Amniotic stem cell (primary cell): ENCODE data around the gene IL23R.

Experiments used
- DNase-seq: peaks from one replicate; lab custom pipeline; 2025; lab: John Stamatoyannopoulos, UW

IL23R gene

DNA sequence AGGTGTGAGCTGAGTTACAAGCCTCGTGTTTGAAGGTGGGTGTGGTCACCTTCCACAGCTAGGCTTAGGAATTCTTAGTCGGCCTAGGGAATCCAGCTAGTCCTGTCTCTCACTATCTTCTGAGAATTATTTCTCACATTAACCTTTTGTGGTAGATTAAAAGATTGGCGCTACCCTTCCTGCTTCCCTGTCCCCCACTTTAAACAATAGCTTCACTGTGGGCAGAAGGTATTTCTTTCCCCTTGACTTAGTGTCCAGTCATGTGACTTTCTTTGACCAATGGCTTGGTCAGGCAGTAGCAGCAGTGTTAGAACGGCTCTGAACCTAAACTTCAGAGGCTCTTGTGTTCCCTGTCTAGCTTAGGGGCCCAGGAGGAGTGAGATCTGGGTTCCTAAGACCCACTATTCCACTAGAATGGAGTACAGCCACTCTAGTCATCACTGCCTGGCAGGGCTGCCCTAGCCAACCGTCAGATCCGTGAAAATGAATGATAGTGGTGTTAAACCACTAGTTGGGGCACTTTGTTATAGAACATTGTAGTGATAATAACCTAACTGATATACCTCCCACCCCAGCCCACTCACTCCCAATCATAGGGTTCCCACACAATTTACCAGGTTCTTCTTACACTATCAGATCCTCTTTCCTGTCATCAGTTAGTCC lies 17.6 kb upstream of the IL23R start:
- DNase-seq: no peak

DNA sequence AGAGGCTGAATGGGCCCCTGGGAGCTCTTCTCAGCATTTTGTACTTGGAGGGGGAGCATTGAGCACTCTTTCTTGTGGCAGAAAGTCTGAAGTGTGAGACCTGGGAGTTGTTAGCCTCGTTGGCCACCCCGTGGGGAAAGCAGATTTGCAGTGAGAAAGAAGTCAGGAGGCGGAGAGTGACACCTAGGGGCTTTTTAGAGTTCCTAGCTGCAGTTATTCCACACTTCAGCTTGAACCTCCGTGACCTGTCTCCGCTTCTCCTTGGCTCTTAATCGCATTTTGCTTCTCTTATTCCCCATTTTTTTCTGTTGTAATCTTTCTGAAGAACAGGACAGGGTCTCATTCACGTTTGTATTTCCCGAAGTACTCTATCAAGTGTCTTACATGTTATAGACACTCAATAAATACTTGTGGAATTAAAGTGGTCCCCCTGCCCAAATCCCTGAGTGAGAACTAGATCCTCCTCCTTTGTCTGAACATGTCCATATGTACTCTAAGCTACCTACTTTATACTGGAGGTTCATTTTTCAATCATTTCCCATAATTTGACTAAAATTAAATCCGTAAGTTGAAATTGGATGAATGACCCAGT lies 17.0 kb upstream of the IL23R start:
- DNase-seq: peak; percentile 53

DNA sequence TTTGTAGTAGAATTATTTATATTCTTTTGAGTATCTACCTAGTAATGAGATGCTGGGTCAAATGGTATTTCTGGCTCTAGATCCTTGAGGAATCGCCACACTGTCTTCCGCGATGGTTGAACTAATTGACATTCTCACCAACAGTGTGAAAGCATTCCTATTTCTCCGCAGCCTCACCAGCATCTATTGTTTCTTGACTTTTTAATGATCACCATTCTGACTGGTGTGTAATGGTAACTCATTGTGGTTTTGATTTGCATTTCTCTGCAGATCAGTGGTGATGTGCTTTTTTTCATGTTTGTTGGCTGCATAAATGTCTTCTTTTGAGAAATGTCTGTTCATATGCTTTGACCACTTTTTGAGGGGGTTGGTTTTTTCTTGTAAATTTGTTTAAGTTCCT lies 15.3 kb upstream of the IL23R start:
- DNase-seq: no peak

DNA sequence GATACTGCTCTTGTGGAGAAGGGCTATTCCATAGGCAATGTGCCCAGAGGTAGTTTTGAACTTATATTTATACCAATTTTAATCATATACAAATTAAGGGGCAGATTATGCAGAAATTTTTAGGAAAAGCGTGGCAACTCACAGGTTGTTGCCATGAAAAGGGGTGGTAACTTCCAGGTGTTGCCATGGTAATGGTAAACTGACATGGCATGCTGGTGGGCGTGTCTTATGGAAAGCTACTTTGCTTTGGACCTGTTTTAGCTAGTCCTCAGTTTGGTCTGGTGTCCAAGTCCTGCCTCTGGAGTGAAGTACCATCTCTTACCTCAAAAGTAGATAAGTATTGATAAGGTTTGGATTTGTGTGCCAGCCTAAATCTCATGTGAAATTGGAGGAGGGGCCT lies 7.9 kb upstream of the IL23R start:
- DNase-seq: no peak

DNA sequence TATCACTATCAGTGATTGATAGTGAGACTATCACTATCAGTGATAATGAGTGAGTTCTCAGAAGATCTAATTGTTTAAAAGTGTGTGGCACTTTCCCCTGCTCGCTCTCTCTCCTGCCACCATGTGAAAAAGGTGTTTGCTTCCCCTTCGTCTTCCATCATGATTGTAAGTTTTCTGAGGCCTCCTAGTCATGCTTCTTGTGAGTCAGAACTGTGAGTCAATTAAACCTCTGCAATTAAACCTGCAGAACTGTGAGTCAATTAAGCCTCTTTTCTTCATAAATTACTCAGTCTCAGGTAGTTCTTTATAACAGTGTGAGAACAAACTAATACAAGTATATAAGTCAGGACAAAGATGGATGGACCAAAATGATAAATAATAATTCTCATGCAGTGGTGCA lies 7.0 kb upstream of the IL23R start:
- no peak for DNase-seq

DNA sequence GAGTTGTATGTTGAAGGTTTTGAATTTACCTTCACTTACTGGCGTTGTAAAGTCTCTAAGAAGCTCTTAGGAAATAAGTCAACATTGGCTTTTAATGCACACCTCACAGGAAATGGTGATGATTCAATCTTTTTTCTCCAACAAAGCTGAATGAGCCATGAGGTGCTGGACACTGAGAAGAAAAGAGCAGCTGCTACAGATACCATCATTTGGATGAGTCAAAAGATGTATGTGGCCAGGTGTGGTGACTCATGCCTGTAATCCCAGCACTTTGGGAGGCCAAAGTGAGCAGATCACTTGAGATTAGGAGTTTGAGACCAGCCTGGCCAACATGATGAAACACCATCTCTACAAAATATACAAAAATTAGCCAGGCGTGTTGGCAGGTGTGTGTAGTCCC lies 3.3 kb upstream of the IL23R start:
- DNase-seq: no peak

DNA sequence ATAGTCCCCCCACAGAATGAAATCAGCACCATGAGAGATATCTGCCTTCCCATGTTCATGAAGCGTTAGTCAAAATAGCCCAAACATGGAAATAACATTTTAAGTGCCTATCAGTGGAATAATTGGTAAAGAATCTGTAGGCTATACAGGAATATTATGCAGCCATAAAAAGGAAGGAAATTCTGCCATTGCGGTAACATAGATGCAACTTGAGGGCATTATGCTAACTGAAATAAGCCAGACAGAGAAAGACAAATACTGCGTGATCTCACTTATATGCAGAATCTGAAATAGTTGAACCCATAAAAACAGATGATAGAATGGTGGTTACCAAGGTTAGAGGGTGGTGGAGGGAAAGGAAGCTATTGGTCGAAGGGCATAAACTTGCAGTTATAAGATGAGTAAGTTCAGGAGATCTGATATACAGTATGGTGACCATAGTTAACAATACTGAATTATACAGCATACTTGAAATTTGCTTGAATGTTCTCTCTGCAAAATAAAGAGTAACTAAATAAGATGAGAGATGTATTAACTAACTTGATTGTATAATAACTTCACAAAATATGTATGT lies 699 bp upstream of the IL23R start:
- DNase-seq: no peak

DNA sequence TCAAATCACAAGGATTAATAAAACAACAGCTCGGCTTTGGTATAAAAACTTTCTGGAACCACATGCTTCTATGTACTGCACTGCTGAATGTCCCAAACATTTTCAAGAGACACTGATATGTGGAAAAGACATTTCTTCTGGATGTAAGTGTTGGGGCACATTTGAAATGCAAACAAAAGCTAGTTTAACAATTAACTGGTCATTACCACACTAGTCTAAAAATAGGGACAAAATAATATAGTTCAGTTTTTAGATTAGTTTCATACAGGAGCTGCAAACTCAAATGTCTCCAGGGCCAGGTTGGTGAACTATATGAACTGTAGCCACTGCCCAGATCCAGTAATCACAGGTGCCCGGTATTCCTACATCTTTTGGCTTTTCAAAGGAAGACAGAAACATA lies 3.2 kb downstream of the IL23R start:
- no peak for DNase-seq

DNA sequence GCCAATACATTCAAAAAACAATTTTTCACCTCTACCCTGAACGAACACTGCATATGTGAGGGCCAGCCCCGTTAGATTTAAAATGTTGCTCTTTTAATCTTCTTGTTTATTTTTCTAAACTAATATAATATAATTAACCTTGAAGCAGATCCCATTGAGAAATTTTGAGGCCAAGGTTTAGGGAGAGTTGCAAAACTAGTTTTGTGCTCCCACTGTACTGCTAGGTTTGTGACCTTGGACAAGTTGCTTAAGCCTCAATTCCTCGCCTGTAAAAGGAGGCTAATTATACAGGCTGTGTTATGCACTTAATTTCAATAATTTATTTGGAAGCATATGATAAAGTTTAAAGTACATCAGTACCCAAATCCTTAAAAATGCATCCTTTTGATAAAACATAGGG lies 3.7 kb downstream of the IL23R start:
- no peak for DNase-seq

DNA sequence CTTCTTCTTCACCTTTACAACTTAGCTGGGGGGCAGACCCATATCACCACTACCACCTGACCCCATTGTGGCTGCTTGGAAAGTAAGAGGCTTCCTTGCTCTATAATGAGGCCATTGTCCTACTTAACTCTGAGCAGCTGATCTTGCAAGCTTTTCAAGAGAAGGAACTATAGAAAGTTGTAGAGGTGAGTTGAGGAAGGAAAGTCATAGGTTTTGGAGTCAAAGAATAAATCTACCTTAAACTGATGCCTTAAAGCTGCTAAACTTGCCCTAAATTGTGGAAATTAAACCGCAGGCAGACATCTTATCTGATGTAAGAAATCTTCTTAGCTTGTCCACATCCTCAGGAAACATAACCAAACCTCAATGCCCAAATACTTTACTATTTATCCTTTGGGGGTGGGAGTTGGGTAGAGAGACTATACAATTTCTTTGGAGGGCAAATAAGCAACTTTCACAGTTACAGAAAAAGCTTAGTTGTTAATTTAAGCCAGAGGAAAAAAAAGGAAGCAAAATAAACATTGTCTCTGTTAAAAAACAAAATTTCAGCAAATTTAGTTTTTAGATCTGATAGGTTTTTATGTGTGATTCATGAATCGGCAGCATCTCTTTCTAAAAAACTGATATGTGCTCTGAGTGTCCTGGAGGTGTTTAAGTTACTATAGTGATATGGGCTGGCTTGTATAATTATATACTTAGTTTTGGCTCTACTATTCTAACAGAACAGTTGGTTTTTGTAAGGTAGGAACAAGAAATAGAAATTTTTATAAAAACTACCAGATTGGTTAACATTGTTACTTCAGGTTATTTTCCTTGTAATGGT lies 4.7 kb downstream of the IL23R start:
- no peak for DNase-seq

DNA sequence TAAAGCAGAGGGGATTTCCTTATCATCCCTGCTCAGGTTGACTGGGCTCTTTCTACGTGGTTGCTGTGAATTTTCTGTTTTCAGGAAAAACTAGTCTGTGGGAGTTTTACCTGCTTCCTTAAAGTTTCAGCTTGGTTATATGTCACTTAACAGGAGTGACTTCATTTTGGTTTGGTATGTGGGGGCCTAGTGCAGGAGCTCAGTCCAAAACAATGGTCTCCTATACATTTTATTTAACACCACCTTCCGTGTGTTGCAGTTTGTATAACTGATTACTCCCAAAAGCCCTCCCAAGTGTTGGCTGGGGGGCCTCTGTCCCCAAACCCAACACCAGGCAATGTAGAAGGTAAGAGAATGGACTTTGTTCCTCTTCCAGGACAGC lies 5.3 kb downstream of the IL23R start:
- DNase-seq: no peak

DNA sequence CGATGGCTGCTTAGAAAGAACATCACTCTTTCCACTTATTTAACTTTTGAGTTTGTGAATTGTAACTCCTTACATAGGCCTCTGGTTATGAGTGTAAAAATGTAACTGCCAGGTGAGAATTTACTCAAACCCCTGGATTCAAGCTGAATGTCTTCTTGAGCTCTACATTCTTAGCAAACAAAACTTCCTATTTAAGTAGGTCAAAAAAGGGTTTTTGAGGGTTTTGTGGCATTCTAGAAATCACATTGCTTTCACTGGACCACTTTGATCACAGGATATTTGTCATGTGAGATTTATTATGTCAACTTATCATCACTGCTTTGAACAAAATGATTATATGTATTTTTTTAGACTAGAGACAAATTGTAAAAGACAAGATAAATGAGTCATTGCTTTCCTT lies 5.7 kb downstream of the IL23R start:
- DNase-seq: no peak

DNA sequence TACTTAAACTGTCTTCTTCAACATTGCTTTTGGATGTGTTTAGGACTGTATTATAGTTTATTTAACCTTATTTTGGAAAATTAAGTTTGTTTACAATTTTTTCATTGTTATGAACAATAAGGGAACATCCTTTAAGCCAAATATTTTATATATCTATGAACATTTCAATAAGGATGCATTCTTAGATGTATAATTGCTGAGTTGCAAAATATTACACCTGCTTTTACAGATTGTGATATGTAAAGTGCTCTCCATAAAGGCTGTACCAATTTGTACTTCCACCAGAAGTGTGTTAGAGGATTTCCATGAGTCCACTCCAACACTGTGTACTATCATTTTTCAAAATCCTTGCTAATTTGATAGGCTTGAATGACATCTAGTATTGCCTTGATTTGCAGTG lies 7.7 kb downstream of the IL23R start:
- DNase-seq: no peak

DNA sequence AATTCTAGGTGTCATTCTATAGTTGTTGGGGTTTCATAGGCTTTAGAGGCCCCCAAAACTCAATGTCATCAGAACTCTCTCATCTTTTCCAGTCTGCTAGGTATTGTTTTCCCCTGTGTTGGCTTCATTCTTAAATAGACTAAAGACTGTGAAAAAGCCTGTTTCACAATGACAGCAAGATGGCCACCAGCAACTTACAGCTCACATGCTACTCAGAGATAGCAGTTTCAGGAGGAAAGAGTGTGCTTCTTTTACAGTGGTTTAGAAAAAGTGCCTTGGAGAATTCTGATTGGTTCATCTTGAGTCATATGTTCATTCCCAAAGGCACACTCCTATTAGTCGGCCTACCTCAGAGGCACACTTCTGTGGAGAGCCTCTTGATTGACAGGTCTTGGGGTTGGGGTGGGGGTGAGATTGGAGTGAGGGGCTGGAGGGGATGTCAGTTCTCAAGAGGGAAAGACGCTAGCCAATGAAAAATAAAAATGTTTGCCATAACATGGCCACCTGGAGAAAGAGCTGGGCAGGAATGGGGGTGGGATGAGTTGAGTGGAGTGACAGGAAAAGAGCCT lies 8.5 kb downstream of the IL23R start:
- DNase-seq: no peak

DNA sequence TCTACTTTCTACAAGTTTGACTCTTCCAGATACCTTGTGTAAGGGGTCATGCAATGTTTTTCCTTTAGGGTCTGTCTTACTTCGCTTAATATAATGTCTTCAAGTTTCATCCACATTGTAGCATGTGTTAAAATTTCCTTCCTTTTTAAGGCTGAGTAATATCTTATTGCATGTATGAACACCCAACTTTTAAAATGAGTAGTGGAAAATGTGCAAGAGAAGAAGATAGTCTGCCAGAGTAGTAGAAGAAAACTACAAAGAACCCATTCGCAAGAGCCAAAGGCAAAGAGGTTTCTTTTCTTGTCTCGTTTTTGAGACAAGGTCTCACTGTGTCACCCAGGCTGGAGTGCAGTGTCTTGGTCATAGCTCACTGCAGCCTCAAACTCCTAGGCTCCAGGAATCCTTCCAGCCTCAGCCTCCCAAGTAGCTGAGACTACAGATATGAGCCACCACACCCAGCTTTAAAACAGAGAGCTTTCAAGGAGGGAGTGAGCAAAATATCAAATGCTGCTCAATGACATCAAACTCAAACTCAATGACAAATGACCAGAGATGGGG lies 9.4 kb downstream of the IL23R start:
- DNase-seq: no peak

DNA sequence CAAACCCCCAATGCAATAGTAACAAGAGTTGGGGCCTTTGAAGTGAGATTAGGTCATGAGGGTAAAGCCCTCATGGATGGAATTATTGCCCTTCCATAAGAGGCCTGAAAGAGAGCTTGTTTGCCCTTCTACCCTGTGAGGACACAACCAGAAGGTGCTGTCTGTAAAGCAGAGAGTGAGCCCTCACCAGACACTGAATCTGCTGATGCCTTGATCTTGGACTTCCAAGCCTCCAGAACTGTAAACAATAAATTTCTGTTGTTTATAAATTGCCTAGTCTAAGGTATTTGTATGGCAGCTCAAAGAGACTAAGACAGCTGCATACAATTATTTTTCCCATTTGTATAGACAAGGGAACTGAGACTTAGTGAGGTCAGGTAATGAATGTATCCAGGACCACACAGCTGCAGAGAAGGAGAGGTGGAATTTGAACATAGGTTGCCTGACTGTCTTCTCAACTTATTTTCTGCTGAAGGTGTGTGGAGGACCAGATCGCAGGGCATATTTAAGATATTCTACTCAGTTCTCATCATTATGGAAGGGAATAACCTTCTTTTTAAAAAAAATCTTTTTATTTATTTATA lies 18.7 kb downstream of the IL23R start:
- DNase-seq: no peak

DNA sequence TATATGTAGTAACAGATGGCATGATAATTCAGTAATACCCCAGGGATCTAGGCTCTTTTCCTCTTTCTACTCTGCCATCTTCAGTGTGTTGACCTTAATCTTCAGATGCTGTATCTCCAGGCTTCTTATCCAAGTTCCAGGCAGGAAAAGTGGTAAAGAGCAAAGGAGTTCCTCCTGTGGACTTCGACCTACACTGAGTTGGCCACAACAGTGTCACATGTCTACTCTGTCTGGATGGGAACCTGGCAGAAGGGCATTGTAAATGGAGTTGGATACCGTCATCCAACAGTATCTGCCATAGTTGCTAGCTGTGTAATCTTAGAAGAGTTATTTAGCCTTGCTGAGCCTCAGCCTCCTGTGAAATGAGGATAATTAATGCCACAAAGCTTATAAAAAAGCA lies 21.9 kb downstream of the IL23R start:
- DNase-seq: no peak

DNA sequence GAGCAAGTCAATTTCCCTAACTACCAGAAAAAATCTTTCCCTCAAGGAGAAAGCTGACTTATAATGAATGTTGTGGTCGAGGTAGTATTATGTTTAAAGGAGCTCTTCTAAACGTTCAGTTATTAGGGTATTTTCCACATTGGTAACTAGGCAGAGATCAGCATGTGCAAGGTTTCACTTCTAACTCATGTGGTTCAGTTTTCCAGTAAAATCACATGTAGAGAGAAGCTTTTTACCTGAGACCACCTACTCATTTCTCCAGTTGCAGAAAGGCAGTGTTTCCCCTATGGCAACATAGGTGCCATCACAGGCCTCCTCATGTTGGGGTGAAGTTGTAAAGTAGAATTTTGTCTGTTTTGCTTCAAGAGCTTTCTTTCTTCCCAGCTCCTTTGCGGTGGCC lies 23.7 kb downstream of the IL23R start:
- no peak for DNase-seq

DNA sequence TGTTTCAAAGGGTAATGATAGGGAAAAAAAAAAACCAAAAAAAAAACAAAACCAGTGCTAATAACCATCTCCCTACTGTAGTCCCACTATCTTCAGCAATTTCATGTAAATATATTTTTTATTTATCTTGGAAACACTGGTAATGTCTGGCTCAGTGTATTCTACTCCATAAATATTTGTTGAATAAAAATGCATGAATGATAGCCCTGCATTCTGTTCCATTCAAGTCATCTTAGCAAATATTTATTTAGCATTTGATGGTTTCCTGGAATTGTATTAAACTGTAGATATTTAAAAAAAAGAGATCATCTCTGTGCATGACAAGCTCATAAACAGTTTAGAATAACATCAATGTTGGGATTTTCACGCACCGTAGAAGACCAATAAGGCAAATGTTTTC lies 24.2 kb downstream of the IL23R start:
- DNase-seq: no peak

DNA sequence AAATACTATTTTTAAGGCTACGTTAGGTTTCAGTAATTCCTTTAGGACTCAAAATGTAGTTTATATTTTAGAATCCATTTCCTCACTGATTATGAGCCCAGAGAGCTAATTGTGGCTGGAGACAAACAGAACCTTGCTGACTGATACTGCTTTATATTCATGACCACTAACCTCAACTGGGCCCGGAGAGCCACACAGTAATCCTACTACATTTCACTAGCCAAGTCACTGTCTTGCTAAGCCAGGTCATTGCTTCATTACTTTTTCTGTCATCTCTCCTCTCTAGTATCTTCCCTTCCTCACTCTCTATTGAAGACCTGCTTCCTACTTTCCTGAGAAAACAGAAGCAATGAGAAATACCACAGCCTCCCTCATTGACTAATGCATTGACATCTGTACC lies 24.7 kb downstream of the IL23R start:
- no peak for DNase-seq

DNA sequence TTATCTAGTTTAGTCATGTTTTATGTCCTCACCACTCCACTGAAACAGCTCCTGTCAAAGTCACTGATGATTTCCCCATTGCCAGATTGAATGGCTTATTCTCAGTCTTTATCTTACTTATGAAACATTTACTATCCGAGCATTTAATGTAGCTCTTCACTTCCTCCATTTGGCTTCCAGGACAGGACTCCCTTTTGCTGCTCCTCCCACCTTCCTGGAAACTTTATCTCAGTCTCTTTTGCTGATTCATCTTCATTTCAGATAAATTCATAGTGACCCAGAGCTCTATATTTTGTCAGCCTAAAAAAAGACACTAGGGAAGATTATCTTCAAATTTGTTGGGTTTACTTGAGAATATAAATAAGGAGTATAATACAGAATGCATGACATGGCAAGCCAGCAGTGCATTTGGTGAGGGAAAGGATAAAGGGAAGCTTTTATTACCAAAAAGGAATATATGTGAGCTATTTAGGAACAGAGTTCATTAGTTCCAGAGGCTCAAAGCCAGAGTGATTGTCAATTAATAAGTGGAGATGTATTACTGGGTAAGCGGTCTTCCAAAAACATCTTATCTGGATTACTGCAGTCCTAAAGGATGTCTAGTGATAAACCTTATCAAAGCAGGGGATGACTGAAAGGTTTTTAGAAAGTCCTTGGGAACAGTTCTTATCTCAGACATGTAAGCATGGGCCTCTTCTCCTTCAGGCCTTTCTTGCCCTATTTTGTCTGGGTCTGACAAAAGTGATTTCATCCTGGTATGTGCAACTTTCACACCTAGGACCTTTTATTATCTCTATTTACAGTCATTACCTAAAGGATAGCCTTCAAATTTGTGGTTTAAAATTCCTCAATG lies 25.6 kb downstream of the IL23R start:
- no peak for DNase-seq
